ENCODE data around the gene ELOVL5. TPM values are rescaled to one million over a fixed set of nuclear protein-coding genes. Genes with fewer than 3 reads are reported as not detected.

ELOVL5 gene
- total RNA-seq, 1 experiment from 2014 or later, result 218 TPM

DNA sequence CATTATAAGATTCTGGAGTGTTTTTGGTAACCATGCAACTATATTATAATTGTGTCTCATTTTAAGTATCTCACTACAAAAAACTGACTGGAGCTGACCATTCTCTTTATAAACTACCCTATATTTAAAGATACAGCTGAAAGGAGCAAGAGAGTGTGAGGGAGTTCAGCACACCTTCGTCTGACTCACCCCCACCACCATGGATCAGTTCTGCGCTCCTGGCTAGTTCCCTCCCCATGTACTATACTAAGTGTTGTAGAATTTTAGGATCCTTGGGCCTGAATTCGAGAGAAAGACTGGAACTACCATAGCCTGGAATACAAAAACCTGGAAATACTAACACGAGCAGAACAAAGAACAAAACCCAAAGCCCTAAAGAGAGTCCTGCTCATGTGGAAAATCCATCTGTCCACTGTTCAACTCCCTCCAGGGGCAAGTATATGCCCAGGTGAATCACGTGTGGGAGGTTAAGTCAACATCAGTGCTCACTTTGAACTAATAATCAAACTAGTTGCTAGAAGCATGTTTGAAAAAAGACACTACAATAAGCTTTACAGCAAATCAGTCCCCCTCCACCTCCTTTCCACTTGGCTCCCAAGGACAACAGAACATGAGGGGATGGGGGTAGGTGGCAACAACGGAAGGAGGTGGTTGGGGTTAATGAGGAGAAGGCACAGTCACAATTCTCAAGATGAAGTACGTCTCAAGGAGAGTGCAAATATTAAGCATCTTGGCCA, 46.8 kb downstream of the ELOVL5 start:
- H3K9me3 ChIP-seq (ENCODE audit: control insufficient read depth, insufficient read depth, low read depth, low read length), result no peaks in the 10 kb centered on the region
- intact Hi-C loops (cut with micrococcal nuclease; ENCODE audit: unreplicated experiment), result no loop called here
- ChIA-PET POLR2A (interaction anchor here (0.6 kb wide), 1 partner anchor 28 kb away, joined by 3 read pairs; no protein-coding TSS in a partner anchor), CTCF (interaction anchor here (0.5 kb wide), 1 partner anchor 616 kb away, joined by 3 read pairs; no protein-coding TSS in a partner anchor)
- no peaks in the 10 kb centered on the region for H3K27me3 ChIP-seq (ENCODE audit: control insufficient read depth, insufficient read depth, low read length)
- no peak for DNase-seq (ENCODE audit: low read depth, low spot score)
- BruUV-seq (replicated peaks), result no TSS peak
- H3K36me3 ChIP-seq (ENCODE audit: control insufficient read depth, insufficient read depth, low read length), result no peaks in the 10 kb centered on the region
- TF ChIP-seq POLR2AphosphoS5 (IDR thresholded peaks at IDR 0.05; ENCODE audit: low read depth, low read length) (no peak), TCF7L2 (IDR thresholded peaks at IDR 0.05; ENCODE audit: low read depth, low read length) (no peak), SIN3A (IDR thresholded peaks at IDR 0.05; ENCODE audit: borderline replicate concordance, insufficient read depth, low read depth, low read length) (no peak)
- TF ChIP-seq, protein P1, sequence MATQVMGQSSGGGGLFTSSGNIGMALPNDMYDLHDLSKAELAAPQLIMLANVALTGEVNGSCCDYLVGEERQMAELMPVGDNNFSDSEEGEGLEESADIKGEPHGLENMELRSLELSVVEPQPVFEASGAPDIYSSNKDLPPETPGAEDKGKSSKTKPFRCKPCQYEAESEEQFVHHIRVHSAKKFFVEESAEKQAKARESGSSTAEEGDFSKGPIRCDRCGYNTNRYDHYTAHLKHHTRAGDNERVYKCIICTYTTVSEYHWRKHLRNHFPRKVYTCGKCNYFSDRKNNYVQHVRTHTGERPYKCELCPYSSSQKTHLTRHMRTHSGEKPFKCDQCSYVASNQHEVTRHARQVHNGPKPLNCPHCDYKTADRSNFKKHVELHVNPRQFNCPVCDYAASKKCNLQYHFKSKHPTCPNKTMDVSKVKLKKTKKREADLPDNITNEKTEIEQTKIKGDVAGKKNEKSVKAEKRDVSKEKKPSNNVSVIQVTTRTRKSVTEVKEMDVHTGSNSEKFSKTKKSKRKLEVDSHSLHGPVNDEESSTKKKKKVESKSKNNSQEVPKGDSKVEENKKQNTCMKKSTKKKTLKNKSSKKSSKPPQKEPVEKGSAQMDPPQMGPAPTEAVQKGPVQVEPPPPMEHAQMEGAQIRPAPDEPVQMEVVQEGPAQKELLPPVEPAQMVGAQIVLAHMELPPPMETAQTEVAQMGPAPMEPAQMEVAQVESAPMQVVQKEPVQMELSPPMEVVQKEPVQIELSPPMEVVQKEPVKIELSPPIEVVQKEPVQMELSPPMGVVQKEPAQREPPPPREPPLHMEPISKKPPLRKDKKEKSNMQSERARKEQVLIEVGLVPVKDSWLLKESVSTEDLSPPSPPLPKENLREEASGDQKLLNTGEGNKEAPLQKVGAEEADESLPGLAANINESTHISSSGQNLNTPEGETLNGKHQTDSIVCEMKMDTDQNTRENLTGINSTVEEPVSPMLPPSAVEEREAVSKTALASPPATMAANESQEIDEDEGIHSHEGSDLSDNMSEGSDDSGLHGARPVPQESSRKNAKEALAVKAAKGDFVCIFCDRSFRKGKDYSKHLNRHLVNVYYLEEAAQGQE (IDR thresholded peaks at IDR 0.05; ENCODE audit: insufficient read depth in 1 of 2, low read depth in 2 of 2, low read length in 1 of 2), result no peak
- 0 out of 2 replicates have a peak, but pooled peaks have one; percentile 7 for ATAC-seq
- H3K4me3 ChIP-seq (ENCODE audit: low read depth in 2 of 2, low read length in 2 of 2), result no peak overlapping the region
- in situ Hi-C loops (cut with HindIII; ENCODE audit: low pct_unique_long_range_greater_than_20kb, low sequenced_read_pairs), result no loop called here
- peaks cover 82% of the 10 kb centered on the region for H3K4me1 ChIP-seq (ENCODE audit: control insufficient read depth, insufficient read depth, low read length)
- H3K27ac ChIP-seq (ENCODE audit: low read length), result peak overlapping the region; percentile 89

DNA sequence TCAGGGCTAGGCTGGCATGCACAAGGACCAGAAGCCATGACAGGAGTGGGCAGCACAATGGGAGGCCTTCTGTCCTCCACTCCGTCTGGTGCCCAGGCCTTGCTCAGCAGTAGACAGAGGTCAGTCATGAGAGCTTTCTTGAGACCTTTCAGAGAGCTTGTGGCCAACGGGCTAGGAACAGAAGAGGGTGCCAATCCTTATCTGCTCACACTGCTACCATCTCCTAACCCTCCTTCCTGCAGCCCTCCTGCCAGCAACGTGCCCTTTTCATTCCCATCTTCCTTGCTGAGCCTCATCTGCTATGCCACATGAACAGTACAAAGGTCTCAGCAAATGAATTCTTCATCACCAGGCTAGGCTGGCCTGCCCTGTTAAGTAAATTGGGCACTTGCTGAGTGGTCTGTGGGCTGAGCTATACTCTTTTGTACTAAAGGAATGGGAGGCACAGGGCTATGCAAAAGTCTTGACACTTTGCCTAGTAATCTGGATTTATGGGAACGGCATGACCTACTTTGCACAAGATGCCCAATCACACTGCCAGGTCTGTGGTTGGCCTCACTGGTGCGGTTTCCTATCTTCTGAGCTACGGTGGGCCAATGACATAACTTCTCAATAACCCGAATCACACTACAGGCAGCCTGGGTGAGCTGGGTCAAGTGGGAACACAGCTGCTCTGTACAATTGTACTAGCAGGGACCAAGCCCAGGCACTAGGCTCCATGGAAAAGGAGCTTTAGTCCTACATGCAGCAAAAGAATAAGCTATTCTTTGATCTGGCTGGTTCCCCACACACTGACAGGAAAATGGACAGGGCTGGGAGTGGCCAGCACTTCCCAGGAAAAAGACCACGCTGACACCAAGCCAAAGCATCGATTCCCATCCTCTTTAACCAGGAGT, 47.8 kb downstream of the ELOVL5 start:
- intact Hi-C loops (cut with micrococcal nuclease; ENCODE audit: unreplicated experiment), result no loop called here

More for the DNA sequence above, 47.8 kb downstream of the ELOVL5 start:
- TF ChIP-seq TCF7L2 (IDR thresholded peaks at IDR 0.05; ENCODE audit: low read depth, low read length) (no peak), POLR2AphosphoS5 (IDR thresholded peaks at IDR 0.05; ENCODE audit: low read depth, low read length) (no peak), SIN3A (IDR thresholded peaks at IDR 0.05; ENCODE audit: borderline replicate concordance, insufficient read depth, low read depth, low read length) (no peak)
- TF ChIP-seq, protein P1 (IDR thresholded peaks at IDR 0.05; ENCODE audit: insufficient read depth in 1 of 2, low read depth in 2 of 2, low read length in 1 of 2), result no peak
- TF ChIP-seq, protein P2, sequence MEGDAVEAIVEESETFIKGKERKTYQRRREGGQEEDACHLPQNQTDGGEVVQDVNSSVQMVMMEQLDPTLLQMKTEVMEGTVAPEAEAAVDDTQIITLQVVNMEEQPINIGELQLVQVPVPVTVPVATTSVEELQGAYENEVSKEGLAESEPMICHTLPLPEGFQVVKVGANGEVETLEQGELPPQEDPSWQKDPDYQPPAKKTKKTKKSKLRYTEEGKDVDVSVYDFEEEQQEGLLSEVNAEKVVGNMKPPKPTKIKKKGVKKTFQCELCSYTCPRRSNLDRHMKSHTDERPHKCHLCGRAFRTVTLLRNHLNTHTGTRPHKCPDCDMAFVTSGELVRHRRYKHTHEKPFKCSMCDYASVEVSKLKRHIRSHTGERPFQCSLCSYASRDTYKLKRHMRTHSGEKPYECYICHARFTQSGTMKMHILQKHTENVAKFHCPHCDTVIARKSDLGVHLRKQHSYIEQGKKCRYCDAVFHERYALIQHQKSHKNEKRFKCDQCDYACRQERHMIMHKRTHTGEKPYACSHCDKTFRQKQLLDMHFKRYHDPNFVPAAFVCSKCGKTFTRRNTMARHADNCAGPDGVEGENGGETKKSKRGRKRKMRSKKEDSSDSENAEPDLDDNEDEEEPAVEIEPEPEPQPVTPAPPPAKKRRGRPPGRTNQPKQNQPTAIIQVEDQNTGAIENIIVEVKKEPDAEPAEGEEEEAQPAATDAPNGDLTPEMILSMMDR (IDR thresholded peaks at IDR 0.05), result no peak
- H3K4me1 ChIP-seq (ENCODE audit: control insufficient read depth, insufficient read depth, low read length), result peaks cover 76% of the 10 kb centered on the region
- H3K9me3 ChIP-seq (ENCODE audit: control insufficient read depth, insufficient read depth, low read depth, low read length), result no peaks in the 10 kb centered on the region
- in situ Hi-C loops (cut with HindIII; ENCODE audit: low pct_unique_long_range_greater_than_20kb, low sequenced_read_pairs), result no loop called here
- POLR2A ChIA-PET, result interaction anchor here (0.6 kb wide), 1 partner anchor 29 kb away, joined by 3 read pairs; no protein-coding TSS in a partner anchor
- no peak overlapping the region for H3K4me3 ChIP-seq (ENCODE audit: low read depth in 2 of 2, low read length in 2 of 2)
- H3K36me3 ChIP-seq (ENCODE audit: control insufficient read depth, insufficient read depth, low read length), result no peaks in the 10 kb centered on the region
- DNase-seq (ENCODE audit: low read depth, low spot score), result no peak
- no TSS peak for BruUV-seq (replicated peaks)
- ATAC-seq, result peak; percentile 29
- peak overlapping the region; percentile 89 for H3K27ac ChIP-seq (ENCODE audit: low read length)
- no peaks in the 10 kb centered on the region for H3K27me3 ChIP-seq (ENCODE audit: control insufficient read depth, insufficient read depth, low read length)
- CTCF ChIA-PET, result interaction anchor here (0.5 to 0.6 kb wide), 2 partner anchors 216 to 615 kb away, joined by 3 read pairs; no protein-coding TSS in a partner anchor
